ENCODE measurements around the gene KCNA4.
"Not testable (repeated sequence)": the region's sequence is repeated elsewhere in the genome, so short reads cannot be mapped to it uniquely, and the experiment has no call there.

The KCNA4 gene

GRCh38 chr11:30016588-30017363 is at the start of gene KCNA4:
Gene KCNA4 (minus strand): TSS chr11:30017030. CDS start chr11:30012678, 4,352 bp downstream.
- no peak for DNase-seq (ENCODE audit: low spot score)

GRCh38 chr11:30062103-30062502 is 45.3 kb upstream of the KCNA4 start:
- no peak for DNase-seq (ENCODE audit: low spot score)

DNA sequence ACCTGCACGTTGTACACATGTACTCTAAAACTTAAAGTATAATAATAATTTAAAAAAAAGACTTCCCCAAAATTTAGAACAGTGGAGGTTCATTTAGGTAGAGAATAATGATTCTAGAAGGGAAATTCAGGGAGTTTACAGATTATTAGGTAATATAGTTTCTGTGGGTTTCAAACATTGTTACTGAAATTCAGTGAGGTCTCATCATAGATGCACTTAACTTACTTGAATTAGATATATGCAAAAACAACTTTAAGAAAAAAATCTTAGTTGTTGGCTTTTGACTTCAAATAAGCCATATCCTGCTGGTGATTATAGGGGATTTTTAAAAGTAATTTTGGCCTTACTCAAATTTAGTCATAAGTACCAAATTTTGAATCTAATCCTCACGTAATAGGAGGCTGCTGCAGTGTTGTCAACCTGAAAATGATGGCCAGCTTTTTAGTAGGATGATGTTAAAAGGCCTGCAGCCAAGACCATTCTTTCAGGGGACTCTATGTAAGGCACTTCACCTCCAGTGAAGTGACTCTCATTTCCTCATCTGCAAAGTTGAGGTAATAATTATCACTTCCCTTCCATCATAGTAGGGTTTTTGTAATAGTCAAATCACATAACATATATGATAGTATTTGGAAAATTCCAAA is 42.5 kb upstream of the KCNA4 start:
- DNase-seq (ENCODE audit: low spot score) = no peak

DNA sequence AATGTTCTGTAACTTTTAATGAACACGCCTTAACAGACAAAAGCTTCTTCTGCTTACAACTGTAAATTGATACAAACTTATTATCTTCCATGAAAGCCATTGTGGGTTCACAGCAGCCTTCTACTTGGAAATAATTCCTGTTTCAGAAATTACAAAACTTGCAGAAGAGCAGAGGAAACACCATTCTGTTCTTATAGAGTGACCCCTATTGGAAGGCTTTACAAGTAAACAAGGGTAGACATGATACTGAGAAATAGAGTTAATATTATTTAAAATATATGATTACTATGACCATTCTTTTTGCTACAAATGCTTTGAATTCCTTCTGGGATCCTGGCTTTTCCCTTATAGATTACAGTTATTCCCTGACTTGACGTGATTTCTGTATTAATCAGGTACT is 32.4 kb upstream of the KCNA4 start:
- DNase-seq (ENCODE audit: low spot score) = no peak

DNA sequence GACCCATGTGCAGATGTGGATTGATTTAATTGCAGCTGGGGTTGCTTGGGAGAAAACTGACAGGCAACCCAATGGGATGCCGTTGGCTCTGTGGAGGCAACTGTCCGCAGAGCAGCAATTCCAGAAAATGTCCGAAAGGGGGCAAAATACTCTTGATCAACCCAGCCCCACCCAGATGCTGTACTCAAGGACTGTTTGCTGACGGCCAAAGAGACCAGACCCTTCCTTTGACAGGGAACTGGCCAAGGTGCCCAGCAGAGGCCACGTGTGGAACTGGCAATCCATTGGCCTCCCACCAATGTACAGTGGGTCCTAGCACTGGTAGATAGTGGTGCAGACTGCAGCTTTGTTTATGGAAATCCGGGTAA is 29.7 kb upstream of the KCNA4 start:
- DNase-seq (ENCODE audit: low spot score) = no peak

GRCh38 chr11:30045921-30046577 is 29.2 kb upstream of the KCNA4 start:
- no peak for DNase-seq (ENCODE audit: low spot score)

DNA sequence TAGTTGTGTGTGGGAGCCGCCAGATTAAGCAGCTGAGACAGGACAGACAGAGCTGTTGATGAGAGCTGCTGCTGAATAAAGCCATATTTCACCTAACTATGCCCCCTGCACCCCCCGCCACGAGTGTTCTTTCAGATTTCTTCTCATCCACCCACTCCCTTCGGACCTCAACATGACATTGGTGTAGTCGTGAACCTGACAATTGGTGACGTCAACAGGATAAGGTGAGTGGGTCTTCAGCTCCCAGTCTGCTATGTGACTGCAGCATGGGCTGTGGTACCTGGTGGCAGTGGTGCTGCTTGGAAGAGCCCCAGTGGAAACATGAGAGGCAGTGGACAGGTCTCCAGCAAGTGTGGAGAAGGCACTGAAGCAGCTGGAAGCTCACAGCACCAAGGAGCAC is 28.3 kb upstream of the KCNA4 start:
- DNase-seq (ENCODE audit: low spot score) = no peak

DNA sequence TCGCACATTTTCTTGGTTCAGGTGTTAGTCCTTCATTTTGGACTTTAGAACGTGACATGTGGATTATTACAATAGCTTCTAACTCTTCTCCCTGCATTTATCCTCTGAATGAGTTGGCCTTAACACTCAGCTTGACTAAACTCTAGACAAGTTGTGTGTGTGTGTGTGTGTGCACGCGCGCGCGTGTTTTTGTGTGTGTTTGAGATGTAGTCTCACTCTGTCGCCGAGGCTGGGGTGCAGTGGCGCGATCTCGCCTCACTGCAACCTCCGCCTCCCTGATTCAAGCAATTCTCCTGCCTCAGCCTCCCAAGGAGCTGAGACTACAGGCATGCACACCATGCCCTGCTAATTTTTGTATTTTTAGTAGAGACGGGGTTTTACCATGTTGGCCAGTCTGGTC is 24.3 kb upstream of the KCNA4 start:
- DNase-seq (ENCODE audit: low spot score) = no peak

- DNase-seq (ENCODE audit: low spot score) = not testable (repeated sequence)
These were observed 17.9 kb upstream of the KCNA4 start for GRCh38 chr11:30034746-30035145.

- not testable (repeated sequence) for DNase-seq (ENCODE audit: low spot score)
These were observed 17.3 kb upstream of the KCNA4 start for GRCh38 chr11:30034166-30034565.

GRCh38 chr11:30025396-30026139 is 8.7 kb upstream of the KCNA4 start:
- DNase-seq (ENCODE audit: low spot score) = no peak

- DNase-seq (ENCODE audit: low spot score) = no peak
These were observed 6.2 kb upstream of the KCNA4 start for GRCh38 chr11:30023074-30023473.

- DNase-seq (ENCODE audit: low spot score) = no peak
These were observed 2.7 kb upstream of the KCNA4 start for GRCh38 chr11:30019481-30019880.

DNA sequence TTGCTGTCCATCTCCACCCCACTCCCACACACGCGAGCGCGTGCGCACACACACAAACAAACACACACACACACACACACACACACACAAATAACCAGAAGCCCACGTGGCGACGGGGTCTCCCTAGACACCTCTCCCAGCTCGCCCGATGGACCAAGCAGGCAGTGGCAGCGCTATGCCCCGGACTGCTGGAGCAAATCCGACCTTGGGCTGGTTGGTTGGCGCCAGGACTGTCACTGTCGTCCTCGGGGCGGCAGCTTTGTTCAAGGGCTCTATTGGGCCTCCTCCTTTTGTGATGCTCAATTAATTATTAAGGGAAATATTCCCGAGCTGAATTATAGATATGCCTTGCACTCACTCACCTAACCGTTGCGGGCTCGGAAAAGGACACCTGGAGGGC is 1.7 kb upstream of the KCNA4 start:
- DNase-seq (ENCODE audit: low spot score) = no peak

DNA sequence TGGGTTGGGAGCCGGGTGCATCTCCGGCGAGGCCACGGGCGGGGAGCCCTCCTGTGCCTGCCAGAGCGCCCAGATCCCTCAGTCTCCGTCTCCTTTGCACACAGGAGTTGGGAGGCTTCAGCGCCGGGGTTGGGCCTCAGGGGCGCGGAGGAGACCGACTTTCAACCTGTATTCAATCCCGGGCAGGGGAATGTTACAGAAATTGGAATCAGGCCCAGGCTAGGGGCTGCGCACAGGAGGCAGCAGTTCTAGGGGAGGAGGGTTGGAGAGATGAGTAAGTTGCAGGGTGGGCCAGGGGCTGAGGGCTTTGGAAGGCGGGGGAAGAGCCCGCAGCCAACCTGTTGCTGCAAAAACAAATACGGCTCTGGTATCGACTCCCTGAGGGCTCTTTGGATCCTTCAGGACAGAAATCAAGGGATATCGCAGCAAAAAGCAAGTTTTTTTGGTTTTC is 640 bp upstream of the KCNA4 start:
- DNase-seq (ENCODE audit: low spot score) = no peak

GRCh38 chr11:30015725-30016412 is 961 bp downstream of the KCNA4 start:
- DNase-seq (ENCODE audit: low spot score) = no peak

DNA sequence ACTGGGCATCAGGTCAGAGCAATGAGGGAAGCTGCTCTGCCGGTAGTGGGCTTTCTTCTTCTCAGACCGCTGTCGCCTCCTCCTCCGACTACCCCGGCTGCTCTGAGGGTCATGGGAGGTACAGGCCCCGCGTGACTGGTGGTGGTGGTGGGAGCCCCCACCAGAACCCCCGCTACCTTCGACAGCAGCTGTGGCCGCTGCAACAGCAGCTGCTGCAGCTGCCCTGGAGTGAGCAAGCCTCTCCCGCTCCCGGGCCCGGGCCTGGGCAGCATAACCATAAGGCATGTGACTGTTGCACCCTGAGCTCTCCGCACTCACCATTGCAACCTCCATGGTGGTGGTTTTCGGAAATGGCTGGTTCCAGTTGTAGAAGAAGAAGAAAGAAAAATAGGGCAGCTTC is 4.5 kb downstream of the KCNA4 start:
- DNase-seq (ENCODE audit: low spot score) = no peak

DNA sequence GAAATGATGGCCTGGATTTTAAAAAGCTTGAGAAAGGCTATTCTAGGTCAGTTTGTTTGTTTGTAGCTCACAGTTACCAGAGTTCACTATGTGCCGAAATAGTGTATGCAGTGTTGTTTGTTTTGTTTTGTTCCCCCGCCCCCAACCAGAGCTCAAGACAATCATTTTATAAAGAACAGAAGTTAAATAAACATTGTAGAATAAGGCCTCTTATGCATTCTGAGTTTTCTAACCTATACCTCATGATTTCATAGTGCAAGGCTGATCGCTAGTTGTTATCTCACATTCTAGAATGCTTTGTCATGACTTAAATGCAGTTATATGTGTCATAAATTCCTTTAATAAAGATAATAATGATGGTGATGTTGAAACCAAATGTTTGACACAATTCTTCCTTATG is 7.8 kb downstream of the KCNA4 start:
- no peak for DNase-seq (ENCODE audit: low spot score)

DNA sequence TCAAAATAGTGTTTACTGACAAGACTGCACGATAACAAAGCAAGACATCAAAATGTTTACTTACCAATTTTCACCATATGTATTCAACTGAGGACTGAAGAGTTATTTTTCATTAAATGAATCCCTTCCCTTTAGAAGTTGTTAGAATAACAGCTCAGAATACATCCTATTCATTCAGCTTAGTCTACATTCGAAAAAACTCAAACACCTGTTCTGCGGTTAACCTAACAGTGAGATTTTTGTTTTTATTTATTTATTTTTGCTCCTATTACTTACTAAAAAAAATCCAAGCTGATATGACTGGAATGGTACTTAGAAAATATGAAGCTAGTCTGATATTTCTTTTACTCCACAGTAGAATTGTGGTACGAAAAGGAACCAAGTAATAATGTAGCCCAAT is 10.0 kb downstream of the KCNA4 start:
- DNase-seq (ENCODE audit: low spot score) = no peak

DNA sequence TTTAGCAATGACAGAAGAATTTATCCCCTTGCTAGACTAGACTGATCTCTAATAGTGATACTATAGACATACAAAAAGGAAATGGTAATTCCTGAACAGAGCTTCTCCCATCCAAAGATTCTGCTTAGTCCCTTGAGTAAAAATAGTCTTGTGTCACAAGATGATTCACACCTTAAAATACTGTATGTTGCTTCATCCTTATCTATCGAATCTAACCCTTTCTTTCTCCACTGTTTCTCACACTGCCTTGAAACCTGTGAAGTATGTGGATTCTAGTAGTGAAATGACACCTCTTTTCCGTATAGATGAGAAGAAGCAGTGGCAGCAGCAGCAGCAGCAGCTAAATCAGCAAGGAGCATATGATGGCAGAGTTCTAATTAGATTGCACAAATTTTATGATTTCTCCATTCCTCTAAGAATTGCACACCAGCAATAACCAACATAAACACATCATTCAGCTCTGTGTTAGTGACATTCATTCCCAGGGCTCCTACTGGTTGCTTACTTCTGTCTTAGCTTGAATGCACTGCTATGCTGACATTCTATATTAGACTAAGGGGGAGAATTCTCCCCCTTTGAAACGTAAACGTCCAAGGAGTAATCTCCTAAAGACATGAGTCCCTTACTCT is 14.6 kb downstream of the KCNA4 start:
- no peak for DNase-seq (ENCODE audit: low spot score)

GRCh38 chr11:30000986-30001750 is 15.7 kb downstream of the KCNA4 start:
- no peak for DNase-seq (ENCODE audit: low spot score)

All from LoVo (cell line).